OCI-LY7 (cell line): ENCODE measurements around the gene IRF2.

Experiments
- CTCF ChIP-seq: fragments of 200-600 bp; sonication (generic); conservative IDR thresholded peaks from 2 replicates; pipeline ENCODE4 v1.5.1; 2014; ENCODE audit warnings: mild to moderate bottlenecking, antibody characterized with exemption, low read length, moderate library complexity, mixed read lengths
- EZH2phosphoT487 ChIP-seq: fragments of 200-600 bp; sonication (generic); IDR thresholded peaks from 2 replicates; pipeline ENCODE4 v1.6.1; 2018; ENCODE audit warnings: low read depth, borderline replicate concordance, mild to moderate bottlenecking, mixed run types, antibody characterized with exemption, low read length, moderate library complexity, mixed read lengths

GRCh38 chr4:184409502-184409901, 64.8 kb downstream of the IRF2 start:
- TF ChIP-seq CTCF (no peak), EZH2phosphoT487 (no peak)
